Kidney (tissue), 14 donors: ENCODE measurements around the gene CD52. TPM values are rescaled to one million over a fixed set of nuclear protein-coding genes. Genes with fewer than 3 reads are reported as not detected.

Experiments used
- DNase-seq, 5 donors: peaks; one replicate each; pipeline ENCODE4 v3.0.0-alpha.2; 2013 to 2020
- FAIRE-seq: peaks from 2 replicates; lab custom pipeline; 2012; peaks lifted over from hg19 to GRCh38; lab: Jason Lieb, UNC
- H3K27ac ChIP-seq, 2 donors: one replicate each; pipeline ENCODE4 v1.7.0; 2013; ENCODE audit warnings: low read depth in 2 of 2, low read length in 2 of 2, inconsistent platforms in 1 of 2
- H3K27me3 ChIP-seq: one replicate; pipeline ENCODE4 v1.7.1; 2013; ENCODE audit warnings: low read length, inconsistent platforms; ENCODE audit not compliant: control insufficient read depth, insufficient read depth
- H3K36me3 ChIP-seq, 3 donors: one replicate each; pipeline versions ENCODE4 v1.7.0 to v1.7.1; 2013; ENCODE audit warnings: low read length in 3 of 3, control low read depth in 1 of 3, inconsistent platforms in 1 of 3; ENCODE audit not compliant: insufficient read depth in 3 of 3, control insufficient read depth in 2 of 3
- H3K4me1 ChIP-seq, 3 donors: one replicate each; pipeline versions ENCODE4 v1.7.0 to v1.7.1; 2013; ENCODE audit warnings: low read length in 3 of 3, inconsistent platforms in 1 of 3, low read depth in 1 of 3; ENCODE audit not compliant: control insufficient read depth in 2 of 3, insufficient read depth in 2 of 3
- H3K4me3 ChIP-seq, 3 donors: one replicate each; pipeline versions ENCODE4 v1.7.0 to v1.8.1; 2013; ENCODE audit warnings: low read length in 3 of 3, control low read depth in 1 of 3, inconsistent platforms in 1 of 3
- H3K9ac ChIP-seq, 3 donors: one replicate each; pipeline versions ENCODE4 v1.7.0 to v1.7.1; 2013; ENCODE audit warnings: low read length in 3 of 3, control low read depth in 1 of 3, inconsistent platforms in 1 of 3
- H3K9me3 ChIP-seq, 3 donors: one replicate each; pipeline versions ENCODE4 v1.7.0 to v1.7.1; 2013; ENCODE audit warnings: low read length in 3 of 3, control low read depth in 1 of 3, inconsistent platforms in 1 of 3; ENCODE audit not compliant: control insufficient read depth in 2 of 3, insufficient read depth in 1 of 3
- CTCF ChIP-seq: IDR thresholded peaks from 3 replicates; pipeline ENCODE4 v1.5.1; 2012; ENCODE audit warnings: mild to moderate bottlenecking, moderate library complexity, borderline replicate concordance; ENCODE audit not compliant: insufficient read depth; ENCODE audit errors: extremely low read depth
- intact Hi-C: fragments of 100-400 bp; cut with DNase I; formaldehyde crosslinking; loops from one replicate; pipeline ENCODE4 v1.11.1; 2022
- polyA plus RNA-seq: library from polyadenylated mRNA; stranded (reverse); fragments of 350-450 nt; fragmentation: Illumina TruSeq; extraction: RNeasy Lipid Tissue Mini Kit (QIAGEN cat#74804); gene quantifications from one replicate; pipeline ENCODE4 v1.2.3, GENCODE V29; 2014; ENCODE audit warnings: low read depth, low replicate concordance; ENCODE audit not compliant: insufficient read depth
- total RNA-seq: library from RNA; stranded (reverse); fragmentation: NEBNext Ultra II Directional; extraction: Animal tissue kit (Norgen Biotek cat#: 25700); gene quantifications from one replicate; pipeline ENCODE4 v1.2.1, GENCODE V29; 2021
- donor health status: control.
- donor health status: control.
- donor health status: control.
- donor health status: control.
- donor health status: control.
- donor health status: DM: yes; HTN: yes; CAD: no.
- donor health status: Normal renal cell carcinoma (clear cell type).

Gene CD52
- total and polyA plus RNA-seq, 2 donors from 2014 or later, result 13.2 to 30.8 TPM

GRCh38 chr1:26349188-26349876, 31.6 kb downstream of the CD52 start:
- H3K4me3 ChIP-seq, result no peak overlapping the region
- DNase-seq (peak in 3 of 5 donors; percentile 38 to 47 (median 44)), FAIRE-seq (no peak)
- no peak overlapping the region for H3K9ac ChIP-seq
- H3K36me3 ChIP-seq, result no peaks in the 10 kb centered on the region
- intact Hi-C loops, result no loop called here
- H3K9me3 ChIP-seq, result no peaks in the 10 kb centered on the region
- H3K27me3 ChIP-seq, result no peaks in the 10 kb centered on the region
- no peak overlapping the region for H3K27ac ChIP-seq
- peaks cover 0 to 4% (median 4%) of the 10 kb centered on the region in 3 donors for H3K4me1 ChIP-seq
- TF ChIP-seq CTCF, result no peak

DNA sequence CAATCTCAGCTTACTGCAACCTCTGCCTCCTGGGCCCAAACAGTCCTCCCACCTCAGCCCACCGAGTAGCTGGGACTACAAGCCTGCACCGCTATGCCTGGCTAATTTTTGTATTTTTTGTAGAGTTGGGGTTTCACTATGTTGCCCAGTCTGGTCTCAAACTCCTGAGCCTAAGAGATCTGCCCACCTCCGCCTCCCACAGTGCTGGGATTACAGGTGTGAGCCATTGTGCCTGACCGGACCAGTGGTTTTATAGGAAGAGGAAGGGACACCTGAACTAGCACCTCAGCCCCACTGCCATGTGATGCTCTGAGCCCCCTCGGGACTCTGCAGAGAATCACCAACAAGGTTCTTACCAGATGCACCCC, 32.1 kb downstream of the CD52 start:
- no peak overlapping the region for H3K4me3 ChIP-seq
- FAIRE-seq (no peak), DNase-seq (no peak)
- no peak overlapping the region for H3K9ac ChIP-seq
- H3K4me1 ChIP-seq, result peaks cover 0 to 4% (median 4%) of the 10 kb centered on the region in 3 donors
- H3K36me3 ChIP-seq, result no peaks in the 10 kb centered on the region
- no peaks in the 10 kb centered on the region for H3K9me3 ChIP-seq
- no peak for TF ChIP-seq CTCF
- no peak overlapping the region for H3K27ac ChIP-seq
- no peaks in the 10 kb centered on the region for H3K27me3 ChIP-seq
- intact Hi-C loops, result no loop called here

- no peak for TF ChIP-seq CTCF
- H3K4me3 ChIP-seq, result no peak overlapping the region
- peaks cover 0 to 4% (median 4%) of the 10 kb centered on the region in 3 donors for H3K4me1 ChIP-seq
- no peak overlapping the region for H3K9ac ChIP-seq
- H3K27me3 ChIP-seq, result no peaks in the 10 kb centered on the region
- FAIRE-seq, result no peak
- no peaks in the 10 kb centered on the region for H3K9me3 ChIP-seq
- H3K36me3 ChIP-seq, result no peaks in the 10 kb centered on the region
- no peak for DNase-seq
- H3K27ac ChIP-seq, result no peak overlapping the region
- intact Hi-C loops, result no loop called here
These were observed 32.6 kb downstream of the CD52 start for GRCh38 chr1:26350343-26350700.
